ENCODE results near the gene SETD3.

Gene SETD3

DNA sequence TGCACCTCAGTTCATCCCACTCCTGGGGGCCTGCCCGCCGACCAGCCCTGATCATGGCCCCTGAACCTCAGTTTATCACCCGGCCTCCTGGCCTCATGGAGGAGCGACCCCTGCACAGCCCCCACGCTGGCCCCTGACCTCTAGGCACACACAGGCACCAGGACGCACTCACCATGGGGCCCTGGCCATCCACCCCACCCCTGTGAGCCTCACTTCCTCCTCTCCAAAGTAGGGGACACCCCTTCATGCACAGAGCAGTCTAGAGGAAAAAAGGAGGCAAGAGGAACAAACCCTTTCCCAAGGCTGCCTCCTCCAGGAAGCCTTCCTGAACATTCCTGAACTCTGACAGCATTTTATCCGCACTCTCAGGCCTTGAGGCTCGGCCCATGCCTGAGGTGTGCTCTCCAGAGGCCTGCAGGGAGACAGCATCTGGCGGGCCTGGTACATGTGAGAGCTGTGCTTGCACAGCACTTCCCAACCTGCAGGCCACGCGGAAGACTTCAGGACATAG is 40.0 kb upstream of the SETD3 start:
- Histone ChIP-seq H3K27me3 (ENCODE audit: low read length) (no peaks in the 10 kb centered on the region), H3K79me2 (ENCODE audit: insufficient read depth, low read length) (no peaks in the 10 kb centered on the region), H3K27ac (ENCODE audit: low read depth, low read length) (no peak overlapping the region), H3F3A (ENCODE audit: insufficient read depth) (no peaks in the 10 kb centered on the region), H3K9me3 (ENCODE audit: insufficient read depth, low read length) (no peaks in the 10 kb centered on the region), H2AFZ (ENCODE audit: low read depth, low read length, severe bottlenecking) (no peak overlapping the region), H3K36me3 (ENCODE audit: low read length) (no peaks in the 10 kb centered on the region), H3K9me2 (replicated peaks; ENCODE audit: insufficient read depth, low read length) (no peaks in the 10 kb centered on the region), H3K9ac (ENCODE audit: low read length) (no peak overlapping the region), H4K20me1 (ENCODE audit: low read depth, low read length) (no peaks in the 10 kb centered on the region), H3K4me3 (ENCODE audit: insufficient read depth, low read length, poor library complexity, severe bottlenecking) (no peak overlapping the region), H3K4me2 (ENCODE audit: low read depth, low read length, poor library complexity, severe bottlenecking) (no peak overlapping the region)
- TF ChIP-seq EZH2phosphoT487 (conservative IDR thresholded peaks at IDR 0.05; ENCODE audit: low read length), result no peak
- TF ChIP-seq, protein P1, sequence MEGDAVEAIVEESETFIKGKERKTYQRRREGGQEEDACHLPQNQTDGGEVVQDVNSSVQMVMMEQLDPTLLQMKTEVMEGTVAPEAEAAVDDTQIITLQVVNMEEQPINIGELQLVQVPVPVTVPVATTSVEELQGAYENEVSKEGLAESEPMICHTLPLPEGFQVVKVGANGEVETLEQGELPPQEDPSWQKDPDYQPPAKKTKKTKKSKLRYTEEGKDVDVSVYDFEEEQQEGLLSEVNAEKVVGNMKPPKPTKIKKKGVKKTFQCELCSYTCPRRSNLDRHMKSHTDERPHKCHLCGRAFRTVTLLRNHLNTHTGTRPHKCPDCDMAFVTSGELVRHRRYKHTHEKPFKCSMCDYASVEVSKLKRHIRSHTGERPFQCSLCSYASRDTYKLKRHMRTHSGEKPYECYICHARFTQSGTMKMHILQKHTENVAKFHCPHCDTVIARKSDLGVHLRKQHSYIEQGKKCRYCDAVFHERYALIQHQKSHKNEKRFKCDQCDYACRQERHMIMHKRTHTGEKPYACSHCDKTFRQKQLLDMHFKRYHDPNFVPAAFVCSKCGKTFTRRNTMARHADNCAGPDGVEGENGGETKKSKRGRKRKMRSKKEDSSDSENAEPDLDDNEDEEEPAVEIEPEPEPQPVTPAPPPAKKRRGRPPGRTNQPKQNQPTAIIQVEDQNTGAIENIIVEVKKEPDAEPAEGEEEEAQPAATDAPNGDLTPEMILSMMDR (IDR thresholded peaks at IDR 0.05; ENCODE audit: insufficient read depth, low read length, poor library complexity, severe bottlenecking), result no peak

DNA sequence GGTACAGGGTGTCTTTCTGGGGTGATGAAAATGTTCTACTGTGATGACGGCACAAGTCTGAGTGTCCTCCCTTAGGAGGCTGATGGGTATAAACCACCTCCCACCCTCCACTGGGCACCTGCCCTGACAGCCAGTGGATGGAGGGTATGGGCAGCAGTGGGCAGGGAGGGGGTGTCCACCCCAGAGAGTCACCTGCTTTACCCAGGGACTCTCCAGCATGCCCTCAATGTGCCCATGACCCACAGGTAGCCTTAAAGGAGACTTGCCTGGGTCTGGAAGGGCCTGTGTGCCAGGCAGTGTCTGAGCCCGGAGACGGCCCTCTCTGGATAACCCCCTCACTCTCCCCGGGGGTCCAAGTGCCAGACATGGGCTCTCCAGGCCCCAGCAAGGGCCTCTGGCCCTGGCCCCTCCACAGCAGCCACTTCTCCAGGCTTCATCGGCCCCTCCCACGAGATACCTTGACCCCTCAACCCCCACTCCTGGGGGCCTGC is 39.3 kb upstream of the SETD3 start:
- no peaks in the 10 kb centered on the region for H4K20me1 ChIP-seq (ENCODE audit: low read depth, low read length)
- H3K9me3 ChIP-seq (ENCODE audit: insufficient read depth, low read length), result no peaks in the 10 kb centered on the region
- H3K27ac ChIP-seq (ENCODE audit: low read depth, low read length), result no peak overlapping the region
- no peaks in the 10 kb centered on the region for H3K36me3 ChIP-seq (ENCODE audit: low read length)
- H3K4me3 ChIP-seq (ENCODE audit: insufficient read depth, low read length, poor library complexity, severe bottlenecking), result no peak overlapping the region
- no peaks in the 10 kb centered on the region for H3K27me3 ChIP-seq (ENCODE audit: low read length)
- no peaks in the 10 kb centered on the region for H3K79me2 ChIP-seq (ENCODE audit: insufficient read depth, low read length)
- no peak overlapping the region for H3K9ac ChIP-seq (ENCODE audit: low read length)
- H3K9me2 ChIP-seq (replicated peaks; ENCODE audit: insufficient read depth, low read length), result no peaks in the 10 kb centered on the region
- no peak overlapping the region for H3K4me2 ChIP-seq (ENCODE audit: low read depth, low read length, poor library complexity, severe bottlenecking)
- H3F3A ChIP-seq (ENCODE audit: insufficient read depth), result no peaks in the 10 kb centered on the region
- no peak overlapping the region for H2AFZ ChIP-seq (ENCODE audit: low read depth, low read length, severe bottlenecking)
- TF ChIP-seq, protein P1 (IDR thresholded peaks at IDR 0.05; ENCODE audit: insufficient read depth, low read length, poor library complexity, severe bottlenecking), result no peak
- no peak for TF ChIP-seq EZH2phosphoT487 (conservative IDR thresholded peaks at IDR 0.05; ENCODE audit: low read length)

DNA sequence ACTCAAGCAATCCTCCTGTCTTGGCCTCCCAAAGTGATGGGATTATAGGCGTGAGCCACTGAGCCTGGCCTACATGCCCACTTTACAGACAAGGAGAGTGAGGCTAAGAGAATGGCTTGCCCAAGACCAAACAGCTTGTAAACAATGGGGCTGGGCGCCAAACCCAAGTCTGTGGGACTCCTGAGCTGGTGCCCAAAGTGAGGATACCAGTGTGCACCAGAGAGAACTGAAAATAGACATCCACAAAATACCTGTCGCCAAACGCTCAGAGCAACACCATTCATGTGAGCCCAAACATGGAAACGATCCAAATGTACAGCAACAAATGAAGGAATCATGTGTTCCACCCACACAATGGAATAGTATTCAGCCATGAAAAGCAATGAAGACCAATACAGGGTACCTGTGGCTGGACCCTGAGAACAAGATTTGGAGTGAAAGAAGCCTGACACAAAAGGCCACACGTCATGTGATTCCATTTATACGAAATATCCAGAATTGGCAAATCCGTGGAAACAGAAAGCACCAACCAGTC is 38.8 kb upstream of the SETD3 start:
- Histone ChIP-seq H3K79me2 (ENCODE audit: insufficient read depth, low read length) (no peaks in the 10 kb centered on the region), H3K9ac (ENCODE audit: low read length) (no peak overlapping the region), H3K27me3 (ENCODE audit: low read length) (no peaks in the 10 kb centered on the region), H2AFZ (ENCODE audit: low read depth, low read length, severe bottlenecking) (no peak overlapping the region), H3F3A (ENCODE audit: insufficient read depth) (no peaks in the 10 kb centered on the region), H3K9me3 (ENCODE audit: insufficient read depth, low read length) (no peaks in the 10 kb centered on the region), H3K27ac (ENCODE audit: low read depth, low read length) (no peak overlapping the region), H3K4me2 (ENCODE audit: low read depth, low read length, poor library complexity, severe bottlenecking) (no peak overlapping the region), H3K4me3 (ENCODE audit: insufficient read depth, low read length, poor library complexity, severe bottlenecking) (no peak overlapping the region), H3K9me2 (replicated peaks; ENCODE audit: insufficient read depth, low read length) (no peaks in the 10 kb centered on the region), H3K36me3 (ENCODE audit: low read length) (no peaks in the 10 kb centered on the region), H4K20me1 (ENCODE audit: low read depth, low read length) (no peaks in the 10 kb centered on the region)
- TF ChIP-seq, protein P1 (IDR thresholded peaks at IDR 0.05; ENCODE audit: insufficient read depth, low read length, poor library complexity, severe bottlenecking), result no peak
- no peak for TF ChIP-seq EZH2phosphoT487 (conservative IDR thresholded peaks at IDR 0.05; ENCODE audit: low read length)

Data from SU-DHL-6 (cell line).